ENCODE measurements around the gene CDH4. TPM values are rescaled to one million over a fixed set of nuclear protein-coding genes. Genes with fewer than 3 reads are reported as not detected.

Gene CDH4
- polyA plus RNA-seq, 2 donors: 0.02 to 0.05 TPM

DNA sequence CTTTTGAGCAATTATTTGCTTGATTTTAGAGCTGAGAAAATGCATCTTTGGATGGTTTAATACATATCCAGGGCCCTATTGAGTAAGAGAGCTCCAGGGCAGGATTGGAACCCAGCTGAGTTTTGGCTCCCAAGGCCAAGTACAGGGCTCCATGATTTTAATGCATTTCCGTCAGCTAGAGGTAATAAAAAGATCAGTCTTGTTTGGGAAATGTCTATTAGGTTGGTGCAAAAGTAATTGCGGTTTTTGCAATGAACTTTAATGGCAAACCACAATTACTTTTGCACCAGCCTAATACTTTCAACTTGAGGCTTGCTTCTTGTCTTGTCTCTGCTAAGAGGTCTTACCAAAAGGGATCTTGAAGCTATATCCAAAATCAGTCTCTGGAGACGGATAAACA lies 29.4 kb upstream of the CDH4 start:
- H3K27ac ChIP-seq (ENCODE audit: low read depth in 2 of 2, low read length in 1 of 2): no peak overlapping the region
- H3K9me3 ChIP-seq (ENCODE audit: control insufficient read depth in 2 of 2, insufficient read depth in 1 of 2, low read depth in 1 of 2, low read length in 1 of 2): peaks cover 0 to 2% of the 10 kb centered on the region in 2 donors
- no peak overlapping the region for H3K4me3 ChIP-seq (ENCODE audit: low read depth in 1 of 2, low read length in 2 of 2)
- H3K36me3 ChIP-seq (ENCODE audit: control insufficient read depth in 2 of 2, insufficient read depth in 2 of 2, low read length in 1 of 2): no peaks in the 10 kb centered on the region
- 81 to 85% methylated on average over 3 of the region's 3 CpGs for WGBS, 2 donors
- H3K27me3 ChIP-seq (ENCODE audit: control insufficient read depth in 1 of 2, insufficient read depth in 2 of 2, low read length in 2 of 2): peaks cover 0 to 3% of the 10 kb centered on the region in 2 donors
- H3K4me1 ChIP-seq (ENCODE audit: control insufficient read depth in 2 of 2, insufficient read depth in 2 of 2, low read length in 1 of 2): no peaks in the 10 kb centered on the region

DNA sequence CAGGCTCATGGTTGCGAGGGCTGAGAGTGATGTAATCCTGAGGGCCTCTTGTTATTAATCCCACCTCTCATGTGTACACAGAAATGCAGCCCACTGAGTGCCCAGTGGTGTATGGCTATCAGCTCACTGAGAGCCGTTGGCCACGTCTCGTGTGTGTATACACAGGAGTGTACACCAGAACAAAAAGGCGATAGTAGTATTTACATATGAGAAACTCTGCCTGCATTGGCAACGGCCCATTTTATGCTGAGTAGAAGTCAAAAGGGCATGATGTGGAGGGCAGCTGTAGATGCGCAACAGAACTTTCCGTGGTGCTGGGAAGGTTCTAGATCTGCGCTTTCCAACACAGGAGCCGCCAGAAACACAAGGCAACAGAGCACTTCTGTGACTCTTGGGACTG lies 28.9 kb upstream of the CDH4 start:
- H3K4me3 ChIP-seq (ENCODE audit: low read depth in 1 of 2, low read length in 2 of 2): no peak overlapping the region
- H3K27ac ChIP-seq (ENCODE audit: low read depth in 2 of 2, low read length in 1 of 2): no peak overlapping the region
- H3K9me3 ChIP-seq (ENCODE audit: control insufficient read depth in 2 of 2, insufficient read depth in 1 of 2, low read depth in 1 of 2, low read length in 1 of 2): no peaks in the 10 kb centered on the region
- peaks cover 0 to under 1% of the 10 kb centered on the region in 2 donors for H3K27me3 ChIP-seq (ENCODE audit: control insufficient read depth in 1 of 2, insufficient read depth in 2 of 2, low read length in 2 of 2)
- H3K4me1 ChIP-seq (ENCODE audit: control insufficient read depth in 2 of 2, insufficient read depth in 2 of 2, low read length in 1 of 2): no peaks in the 10 kb centered on the region
- 68 to 82% methylated on average over 10 of the region's 10 CpGs for WGBS, 2 donors
- no peaks in the 10 kb centered on the region for H3K36me3 ChIP-seq (ENCODE audit: control insufficient read depth in 2 of 2, insufficient read depth in 2 of 2, low read length in 1 of 2)

DNA sequence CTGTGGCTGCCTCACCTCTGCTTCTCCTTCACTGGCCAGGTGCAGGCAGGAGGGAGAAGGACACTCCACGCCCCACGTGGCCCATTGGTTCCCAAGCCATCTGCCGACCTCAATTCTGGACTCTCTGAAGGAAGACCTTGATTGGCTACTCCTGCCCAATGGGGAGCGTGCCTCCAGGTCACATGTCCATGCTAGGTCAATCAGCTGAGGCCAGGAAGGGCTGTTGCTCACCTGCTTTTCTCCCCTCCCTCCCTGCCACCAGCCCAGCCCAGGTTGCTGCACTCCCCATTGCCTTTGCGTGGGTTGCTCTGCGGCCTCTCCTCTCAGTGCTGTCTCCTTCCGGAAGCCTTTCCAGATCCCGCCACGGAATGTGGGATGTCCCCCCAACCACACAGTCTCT lies 21.9 kb upstream of the CDH4 start:
- Histone ChIP-seq H3K36me3 (ENCODE audit: control insufficient read depth in 2 of 2, insufficient read depth in 2 of 2, low read length in 1 of 2) (no peaks in the 10 kb centered on the region), H3K4me1 (ENCODE audit: control insufficient read depth in 2 of 2, insufficient read depth in 2 of 2, low read length in 1 of 2) (no peaks in the 10 kb centered on the region), H3K9me3 (ENCODE audit: control insufficient read depth in 2 of 2, insufficient read depth in 1 of 2, low read depth in 1 of 2, low read length in 1 of 2) (peaks cover 2 to 7% of the 10 kb centered on the region in 2 donors), H3K27me3 (ENCODE audit: control insufficient read depth in 1 of 2, insufficient read depth in 2 of 2, low read length in 2 of 2) (no peaks in the 10 kb centered on the region), H3K4me3 (ENCODE audit: low read depth in 1 of 2, low read length in 2 of 2) (no peak overlapping the region), H3K27ac (ENCODE audit: low read depth in 2 of 2, low read length in 1 of 2) (no peak overlapping the region)
- WGBS, 2 donors: 89 to 90% methylated on average over 9 of the region's 9 CpGs

DNA sequence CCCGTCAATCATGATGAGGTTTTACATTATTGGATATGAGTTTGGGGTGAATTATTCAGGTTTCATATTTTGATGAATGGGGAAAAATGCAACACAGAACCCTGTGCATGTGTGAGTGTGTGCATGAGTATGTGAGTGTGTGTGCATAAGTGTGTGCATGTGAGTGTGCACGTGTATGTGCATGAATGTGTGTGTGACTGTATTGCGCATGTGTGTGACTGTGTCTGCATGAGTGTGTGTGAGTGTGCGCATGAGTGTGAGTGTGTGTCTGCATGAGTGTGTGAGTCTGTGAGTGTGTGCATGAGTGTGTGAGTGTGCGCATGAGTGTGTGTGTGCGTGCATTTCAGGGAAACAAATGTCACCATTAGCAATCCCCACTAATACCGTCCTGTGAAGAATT lies 18.5 kb upstream of the CDH4 start:
- Histone ChIP-seq H3K4me1 (ENCODE audit: control insufficient read depth in 2 of 2, insufficient read depth in 2 of 2, low read length in 1 of 2) (no peaks in the 10 kb centered on the region), H3K9me3 (ENCODE audit: control insufficient read depth in 2 of 2, insufficient read depth in 1 of 2, low read depth in 1 of 2, low read length in 1 of 2) (peaks cover 3 to 10% of the 10 kb centered on the region in 2 donors), H3K36me3 (ENCODE audit: control insufficient read depth in 2 of 2, insufficient read depth in 2 of 2, low read length in 1 of 2) (no peaks in the 10 kb centered on the region), H3K27ac (ENCODE audit: low read depth in 2 of 2, low read length in 1 of 2) (no peak overlapping the region), H3K27me3 (ENCODE audit: control insufficient read depth in 1 of 2, insufficient read depth in 2 of 2, low read length in 2 of 2) (no peaks in the 10 kb centered on the region), H3K4me3 (ENCODE audit: low read depth in 1 of 2, low read length in 2 of 2) (no peak overlapping the region)
- 90 to 94% methylated on average over 7 of the region's 7 CpGs for WGBS, 2 donors

DNA sequence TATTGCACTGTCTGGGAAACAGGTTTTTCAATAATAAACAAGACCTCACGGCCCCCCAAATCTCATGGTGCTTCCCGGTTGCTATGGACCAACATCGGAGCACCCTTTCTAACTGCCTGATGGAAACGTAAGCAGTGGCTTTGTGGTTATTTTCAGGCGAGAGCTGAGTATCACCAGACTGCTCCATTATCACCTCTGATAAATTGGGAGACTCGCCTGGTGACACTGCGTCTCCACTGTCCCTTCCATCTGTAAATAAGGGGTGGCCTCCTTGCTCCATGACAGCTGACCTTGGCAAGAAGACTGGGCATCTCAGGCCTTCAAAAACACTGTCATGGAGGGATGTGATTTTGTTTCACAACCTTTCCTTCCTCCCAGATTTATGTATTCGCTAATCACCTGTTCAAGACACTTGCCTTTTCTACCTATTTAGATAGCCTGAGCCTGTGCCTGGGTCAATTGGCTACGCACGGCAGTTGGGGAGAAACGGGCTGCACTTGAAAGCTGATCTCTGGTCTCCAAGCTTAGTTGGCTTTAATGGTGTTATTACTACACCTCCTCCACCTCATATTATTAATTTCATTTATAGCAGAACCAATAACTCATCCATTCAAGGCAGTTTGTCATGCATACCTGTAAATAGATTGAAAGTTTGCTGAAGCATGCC lies 17.7 kb upstream of the CDH4 start:
- Histone ChIP-seq H3K4me1 (ENCODE audit: control insufficient read depth in 2 of 2, insufficient read depth in 2 of 2, low read length in 1 of 2) (no peaks in the 10 kb centered on the region), H3K9me3 (ENCODE audit: control insufficient read depth in 2 of 2, insufficient read depth in 1 of 2, low read depth in 1 of 2, low read length in 1 of 2) (peaks cover 3 to 15% of the 10 kb centered on the region in 2 donors), H3K27ac (ENCODE audit: low read depth in 2 of 2, low read length in 1 of 2) (no peak overlapping the region), H3K36me3 (ENCODE audit: control insufficient read depth in 2 of 2, insufficient read depth in 2 of 2, low read length in 1 of 2) (no peaks in the 10 kb centered on the region), H3K4me3 (ENCODE audit: low read depth in 1 of 2, low read length in 2 of 2) (no peak overlapping the region), H3K27me3 (ENCODE audit: control insufficient read depth in 1 of 2, insufficient read depth in 2 of 2, low read length in 2 of 2) (no peaks in the 10 kb centered on the region)
- WGBS, 2 donors: 58 to 63% methylated on average over 11 of the region's 11 CpGs

DNA sequence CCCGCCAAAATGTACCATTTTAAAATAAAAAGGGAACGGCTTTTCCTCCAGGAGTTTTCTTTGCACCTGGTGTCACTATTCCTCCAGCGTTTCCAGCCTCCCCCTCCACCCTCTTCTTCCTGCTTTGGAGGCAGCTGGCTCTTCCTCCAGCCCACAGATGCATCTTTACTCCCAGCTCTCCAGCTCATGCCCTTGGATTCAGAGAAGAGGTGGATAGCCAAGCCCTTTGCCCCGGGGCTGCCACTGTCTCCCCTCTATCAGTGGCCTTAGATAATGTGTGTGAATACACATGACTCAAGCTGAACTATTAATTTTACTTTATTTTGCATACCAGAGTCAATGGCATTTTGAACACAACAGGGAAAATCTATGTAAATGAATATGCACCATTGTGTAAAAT lies 15.3 kb upstream of the CDH4 start:
- H3K4me1 ChIP-seq (ENCODE audit: control insufficient read depth in 2 of 2, insufficient read depth in 2 of 2, low read length in 1 of 2): no peaks in the 10 kb centered on the region
- H3K9me3 ChIP-seq (ENCODE audit: control insufficient read depth in 2 of 2, insufficient read depth in 1 of 2, low read depth in 1 of 2, low read length in 1 of 2): peaks cover 9 to 21% of the 10 kb centered on the region in 2 donors
- no peaks in the 10 kb centered on the region for H3K36me3 ChIP-seq (ENCODE audit: control insufficient read depth in 2 of 2, insufficient read depth in 2 of 2, low read length in 1 of 2)
- no peaks in the 10 kb centered on the region for H3K27me3 ChIP-seq (ENCODE audit: control insufficient read depth in 1 of 2, insufficient read depth in 2 of 2, low read length in 2 of 2)
- no peak overlapping the region for H3K27ac ChIP-seq (ENCODE audit: low read depth in 2 of 2, low read length in 1 of 2)
- no peak overlapping the region for H3K4me3 ChIP-seq (ENCODE audit: low read depth in 1 of 2, low read length in 2 of 2)
- 45 to 53% methylated on average over 4 of the region's 4 CpGs for WGBS, 2 donors

DNA sequence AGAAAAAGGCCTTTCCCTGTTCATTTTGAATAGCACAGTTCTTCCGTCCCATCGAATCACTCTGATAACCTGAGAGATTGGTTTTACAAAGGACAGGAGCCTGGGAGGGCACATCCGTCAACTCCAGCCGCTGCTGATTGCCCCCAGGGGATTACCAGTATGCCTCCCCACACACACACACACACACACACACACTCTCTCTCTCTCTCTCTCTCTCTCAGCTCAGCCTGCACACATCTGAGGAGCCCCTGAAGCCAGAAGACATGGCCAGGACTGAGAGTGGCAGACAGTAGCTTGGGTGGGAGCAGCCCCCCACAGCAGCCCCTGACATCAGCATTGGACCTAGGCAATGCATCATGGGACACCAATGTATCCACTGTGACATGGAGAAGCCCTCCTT lies 13.2 kb upstream of the CDH4 start:
- H3K9me3 ChIP-seq (ENCODE audit: control insufficient read depth in 2 of 2, insufficient read depth in 1 of 2, low read depth in 1 of 2, low read length in 1 of 2): peaks cover 9 to 22% of the 10 kb centered on the region in 2 donors
- H3K4me1 ChIP-seq (ENCODE audit: control insufficient read depth in 2 of 2, insufficient read depth in 2 of 2, low read length in 1 of 2): no peaks in the 10 kb centered on the region
- no peak overlapping the region for H3K27ac ChIP-seq (ENCODE audit: low read depth in 2 of 2, low read length in 1 of 2)
- H3K4me3 ChIP-seq (ENCODE audit: low read depth in 1 of 2, low read length in 2 of 2): no peak overlapping the region
- WGBS, 2 donors: 44 to 45% methylated on average over 4 of the region's 4 CpGs
- H3K27me3 ChIP-seq (ENCODE audit: control insufficient read depth in 1 of 2, insufficient read depth in 2 of 2, low read length in 2 of 2): no peaks in the 10 kb centered on the region
- no peaks in the 10 kb centered on the region for H3K36me3 ChIP-seq (ENCODE audit: control insufficient read depth in 2 of 2, insufficient read depth in 2 of 2, low read length in 1 of 2)

DNA sequence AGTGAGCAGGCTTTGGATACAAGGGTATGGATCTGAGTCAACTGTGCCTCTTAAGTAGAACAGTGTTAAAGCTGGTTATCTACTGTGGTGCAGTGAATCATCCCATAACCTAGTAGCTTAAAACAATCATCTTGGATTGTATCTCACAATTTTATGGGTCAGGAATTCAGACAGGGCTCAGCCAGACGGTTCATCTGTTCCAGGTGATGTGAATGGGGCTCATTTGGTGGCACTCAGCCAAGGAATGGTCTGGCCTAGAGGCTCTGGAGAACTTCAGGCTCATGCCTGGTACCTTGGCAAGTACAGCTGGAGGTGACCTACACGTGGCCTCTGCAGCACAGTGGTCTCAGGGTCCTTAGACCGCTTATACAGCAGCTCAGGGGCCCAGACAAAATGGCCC lies 11.2 kb upstream of the CDH4 start:
- no peak overlapping the region for H3K27ac ChIP-seq (ENCODE audit: low read depth in 2 of 2, low read length in 1 of 2)
- peaks cover 7 to 22% of the 10 kb centered on the region in 2 donors for H3K9me3 ChIP-seq (ENCODE audit: control insufficient read depth in 2 of 2, insufficient read depth in 1 of 2, low read depth in 1 of 2, low read length in 1 of 2)
- no peaks in the 10 kb centered on the region for H3K4me1 ChIP-seq (ENCODE audit: control insufficient read depth in 2 of 2, insufficient read depth in 2 of 2, low read length in 1 of 2)
- H3K27me3 ChIP-seq (ENCODE audit: control insufficient read depth in 1 of 2, insufficient read depth in 2 of 2, low read length in 2 of 2): no peaks in the 10 kb centered on the region
- no peak overlapping the region for H3K4me3 ChIP-seq (ENCODE audit: low read depth in 1 of 2, low read length in 2 of 2)
- H3K36me3 ChIP-seq (ENCODE audit: control insufficient read depth in 2 of 2, insufficient read depth in 2 of 2, low read length in 1 of 2): no peaks in the 10 kb centered on the region
- WGBS, 2 donors: 60 to 65% methylated on average over 3 of the region's 3 CpGs

DNA sequence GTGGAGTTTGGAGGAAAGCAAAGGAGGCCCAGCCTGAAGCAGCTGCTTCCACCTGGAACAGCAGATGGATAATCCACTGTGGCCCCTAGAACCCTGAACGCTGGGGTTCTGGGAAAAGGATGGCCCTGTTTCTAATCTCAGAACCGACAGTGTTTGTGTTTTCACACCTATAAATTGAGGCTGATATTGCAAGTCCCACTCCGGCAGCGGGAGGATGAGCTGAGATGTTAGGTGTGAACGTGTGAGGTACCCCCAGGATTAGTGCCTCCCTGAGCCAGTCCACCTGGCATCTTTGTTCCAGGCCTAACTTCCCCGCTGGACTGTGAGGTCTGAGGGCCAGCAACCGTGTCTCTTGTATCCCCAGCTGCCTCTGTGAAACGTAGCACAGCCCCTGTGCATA lies 7.8 kb upstream of the CDH4 start:
- Histone ChIP-seq H3K4me1 (ENCODE audit: control insufficient read depth in 2 of 2, insufficient read depth in 2 of 2, low read length in 1 of 2) (no peaks in the 10 kb centered on the region), H3K36me3 (ENCODE audit: control insufficient read depth in 2 of 2, insufficient read depth in 2 of 2, low read length in 1 of 2) (no peaks in the 10 kb centered on the region), H3K27me3 (ENCODE audit: control insufficient read depth in 1 of 2, insufficient read depth in 2 of 2, low read length in 2 of 2) (no peaks in the 10 kb centered on the region), H3K4me3 (ENCODE audit: low read depth in 1 of 2, low read length in 2 of 2) (no peak overlapping the region), H3K27ac (ENCODE audit: low read depth in 2 of 2, low read length in 1 of 2) (no peak overlapping the region), H3K9me3 (ENCODE audit: control insufficient read depth in 2 of 2, insufficient read depth in 1 of 2, low read depth in 1 of 2, low read length in 1 of 2) (peaks cover 11 to 14% of the 10 kb centered on the region in 2 donors)
- WGBS, 2 donors: 61 to 69% methylated on average over 8 of the region's 8 CpGs

DNA sequence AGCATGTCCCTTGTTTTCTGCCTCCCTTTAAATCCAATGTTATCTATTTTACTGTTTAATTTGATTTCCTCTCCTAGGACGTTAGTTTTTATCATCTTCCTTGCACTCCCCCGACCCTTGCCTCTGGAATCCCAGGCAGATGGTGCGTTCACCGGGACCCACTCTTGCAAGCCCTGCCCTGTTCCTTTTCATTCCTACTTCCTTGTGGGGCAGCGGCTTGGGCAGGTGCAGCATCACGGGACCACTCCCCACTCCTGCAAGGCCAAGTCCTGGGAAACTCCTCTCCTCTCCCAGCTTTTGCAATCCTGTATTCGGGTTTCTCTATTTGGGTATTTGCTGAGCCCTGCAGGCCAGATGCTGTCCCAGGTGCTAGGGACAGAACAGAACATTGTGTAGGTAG lies 5.8 kb upstream of the CDH4 start:
- H3K9me3 ChIP-seq (ENCODE audit: control insufficient read depth in 2 of 2, insufficient read depth in 1 of 2, low read depth in 1 of 2, low read length in 1 of 2): peaks cover 6% of the 10 kb centered on the region in 2 donors
- H3K4me1 ChIP-seq (ENCODE audit: control insufficient read depth in 2 of 2, insufficient read depth in 2 of 2, low read length in 1 of 2): no peaks in the 10 kb centered on the region
- no peaks in the 10 kb centered on the region for H3K36me3 ChIP-seq (ENCODE audit: control insufficient read depth in 2 of 2, insufficient read depth in 2 of 2, low read length in 1 of 2)
- no peak overlapping the region for H3K4me3 ChIP-seq (ENCODE audit: low read depth in 1 of 2, low read length in 2 of 2)
- no peak overlapping the region for H3K27ac ChIP-seq (ENCODE audit: low read depth in 2 of 2, low read length in 1 of 2)
- WGBS, 2 donors: 58 to 59% methylated on average over 7 of the region's 7 CpGs
- H3K27me3 ChIP-seq (ENCODE audit: control insufficient read depth in 1 of 2, insufficient read depth in 2 of 2, low read length in 2 of 2): peaks cover 0 to 8% of the 10 kb centered on the region in 2 donors
